OCI-LY1 (cell line): ENCODE measurements around the gene ACAP2.

Source experiments
- EZH2 ChIP-seq: fragments of 200-600 bp; sonication (generic), shearing (Covaris generic); IDR thresholded peaks from 2 replicates; pipeline ENCODE4 v1.8.0; 2017; ENCODE audit warnings: borderline replicate concordance, mixed run types, mild to moderate bottlenecking, antibody characterized with exemption, low read length, moderate library complexity, mixed read lengths
- TF ChIP-seq, protein P1 (sequence below): fragments of 200-600 bp; sonication (generic), shearing (Covaris generic); IDR thresholded peaks from 2 replicates; pipeline ENCODE4 v1.5.1; 2017; ENCODE audit warnings: mild to moderate bottlenecking, antibody characterized with exemption, low read length, moderate library complexity, mixed read lengths

DNA sequence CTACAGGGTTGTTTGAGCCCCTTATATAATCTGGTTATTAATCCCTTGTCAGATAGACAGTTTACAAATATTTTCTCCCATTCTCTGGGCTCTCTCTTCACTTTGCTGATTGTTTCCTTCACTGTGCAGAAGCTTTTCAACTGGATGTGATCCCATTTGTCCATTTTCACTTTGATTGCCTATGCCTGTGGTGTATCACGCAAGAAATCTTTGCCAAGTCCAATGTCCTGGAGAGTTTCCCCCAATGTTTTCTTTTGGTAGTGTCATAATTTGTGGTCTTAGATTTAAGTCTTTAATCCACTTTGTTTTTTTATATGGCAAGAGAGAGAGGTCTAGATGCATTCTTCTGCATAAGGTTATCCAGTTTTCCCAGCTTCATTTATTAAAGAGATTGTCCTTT lies 212.6 kb downstream of the ACAP2 start:
- TF ChIP-seq, protein P1, sequence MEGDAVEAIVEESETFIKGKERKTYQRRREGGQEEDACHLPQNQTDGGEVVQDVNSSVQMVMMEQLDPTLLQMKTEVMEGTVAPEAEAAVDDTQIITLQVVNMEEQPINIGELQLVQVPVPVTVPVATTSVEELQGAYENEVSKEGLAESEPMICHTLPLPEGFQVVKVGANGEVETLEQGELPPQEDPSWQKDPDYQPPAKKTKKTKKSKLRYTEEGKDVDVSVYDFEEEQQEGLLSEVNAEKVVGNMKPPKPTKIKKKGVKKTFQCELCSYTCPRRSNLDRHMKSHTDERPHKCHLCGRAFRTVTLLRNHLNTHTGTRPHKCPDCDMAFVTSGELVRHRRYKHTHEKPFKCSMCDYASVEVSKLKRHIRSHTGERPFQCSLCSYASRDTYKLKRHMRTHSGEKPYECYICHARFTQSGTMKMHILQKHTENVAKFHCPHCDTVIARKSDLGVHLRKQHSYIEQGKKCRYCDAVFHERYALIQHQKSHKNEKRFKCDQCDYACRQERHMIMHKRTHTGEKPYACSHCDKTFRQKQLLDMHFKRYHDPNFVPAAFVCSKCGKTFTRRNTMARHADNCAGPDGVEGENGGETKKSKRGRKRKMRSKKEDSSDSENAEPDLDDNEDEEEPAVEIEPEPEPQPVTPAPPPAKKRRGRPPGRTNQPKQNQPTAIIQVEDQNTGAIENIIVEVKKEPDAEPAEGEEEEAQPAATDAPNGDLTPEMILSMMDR = no peak
- TF ChIP-seq EZH2 = no peak
